UCSD-AML1 (cell line): ENCODE measurements around the gene SLC2A5.
"Not testable (repeated sequence)": the region's sequence is repeated elsewhere in the genome, so short reads cannot be mapped to it uniquely, and the experiment has no call there.

ENCODE experiments used
- DNase-seq: peaks from one replicate; lab custom pipeline; 2025; ENCODE audit not compliant: unreplicated experiment; lab: John Stamatoyannopoulos, UW

Gene SLC2A5

DNA sequence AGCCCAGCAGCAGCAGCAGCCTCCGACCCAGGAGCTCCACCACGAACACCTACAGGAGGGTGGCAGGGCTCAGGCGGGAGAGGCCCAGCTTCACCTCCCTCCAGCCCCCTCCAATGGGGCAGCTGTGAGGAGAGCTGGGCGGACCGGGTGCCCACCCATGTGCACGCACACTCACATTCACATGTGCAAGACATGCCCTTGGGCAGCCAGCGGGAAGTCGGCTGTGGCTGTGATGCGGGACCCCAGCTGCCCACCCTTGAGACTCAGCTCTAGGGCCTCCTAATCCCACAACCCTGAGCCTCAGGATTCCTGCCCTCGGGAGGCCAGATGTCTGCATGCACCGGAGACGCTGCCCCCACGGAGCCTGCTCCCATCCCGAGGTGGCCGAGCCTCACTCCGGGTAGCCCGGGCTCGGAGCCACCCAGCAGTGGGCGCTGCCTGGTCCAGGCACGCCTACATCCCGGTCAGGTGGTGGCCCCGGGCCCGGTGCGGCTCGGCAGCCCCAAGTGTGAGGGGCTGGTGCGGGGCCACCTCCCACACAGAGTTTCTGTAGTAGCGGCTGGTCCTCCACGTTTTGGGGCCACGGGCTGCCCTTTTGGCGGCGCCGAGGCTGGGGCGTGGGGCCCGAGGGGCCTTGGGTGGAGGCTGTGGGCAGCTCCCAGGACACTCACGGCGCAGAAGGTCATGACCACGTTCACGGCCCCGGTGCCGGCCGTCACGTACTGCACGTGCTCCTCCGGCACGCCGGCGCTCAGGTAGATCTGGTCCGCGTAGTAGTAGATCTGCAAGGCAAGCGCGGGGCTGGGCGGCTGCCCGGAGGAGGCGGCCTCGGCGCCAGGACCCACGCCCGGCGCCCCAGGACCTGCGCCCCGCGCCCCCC, 30.3 kb downstream of the SLC2A5 start:
- no peak for DNase-seq

DNA sequence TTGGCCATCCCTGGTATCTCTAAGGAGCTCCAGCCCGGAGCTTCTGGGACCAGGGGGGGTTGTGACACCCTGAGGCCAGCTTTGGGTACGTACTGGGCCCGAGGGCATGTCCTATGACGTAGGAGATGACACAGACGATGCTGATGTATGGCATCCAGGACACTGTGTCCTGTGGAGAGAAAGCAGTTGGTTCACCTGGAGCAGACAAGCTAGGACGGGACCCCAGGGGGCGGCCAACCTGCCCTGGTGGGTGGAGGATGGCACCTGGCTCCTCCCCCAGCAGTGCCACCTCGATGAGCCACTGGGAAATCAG, 31.1 kb downstream of the SLC2A5 start:
- no peak for DNase-seq

DNA sequence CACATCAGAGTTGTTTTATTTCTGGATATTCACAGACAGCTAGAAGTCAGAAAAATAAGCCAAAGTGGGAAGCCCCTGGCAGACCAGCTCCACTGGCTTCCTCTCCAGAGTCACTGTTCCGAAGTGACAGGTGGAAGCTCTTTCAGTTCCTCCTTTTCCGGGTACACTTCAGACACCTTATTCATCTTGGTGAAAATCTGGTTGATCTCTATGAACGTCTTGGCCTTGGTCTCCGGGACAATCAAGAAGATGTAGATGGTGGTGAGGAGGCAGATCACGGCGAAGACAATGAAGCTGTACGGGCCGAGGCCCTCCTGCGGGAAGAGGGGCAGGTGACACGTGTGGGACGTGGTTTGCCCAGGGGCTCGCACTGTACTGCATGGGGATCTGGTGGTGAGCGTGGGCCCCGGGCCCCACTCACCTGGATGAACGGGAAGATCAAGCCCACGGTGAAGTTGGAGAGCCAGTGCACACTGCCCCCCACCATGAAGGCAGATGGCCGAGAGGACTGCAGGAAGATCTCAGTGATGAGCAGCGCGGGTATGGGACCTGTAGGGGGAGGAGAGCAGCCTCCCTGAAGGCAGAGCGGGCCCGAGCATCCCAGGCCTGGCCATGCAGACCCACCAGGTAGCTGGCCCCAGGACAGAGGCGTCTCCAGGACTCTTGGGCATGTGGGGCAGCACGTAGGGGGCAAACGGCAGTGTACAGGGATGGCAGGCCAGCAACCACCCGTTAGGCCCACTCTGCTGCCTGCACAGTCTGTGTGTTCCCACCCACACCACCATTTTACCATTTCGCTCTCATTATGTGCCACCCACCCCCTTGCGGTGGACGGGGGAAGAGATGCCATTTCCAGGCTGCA, 31.7 kb downstream of the SLC2A5 start:
- DNase-seq, result no peak

DNA sequence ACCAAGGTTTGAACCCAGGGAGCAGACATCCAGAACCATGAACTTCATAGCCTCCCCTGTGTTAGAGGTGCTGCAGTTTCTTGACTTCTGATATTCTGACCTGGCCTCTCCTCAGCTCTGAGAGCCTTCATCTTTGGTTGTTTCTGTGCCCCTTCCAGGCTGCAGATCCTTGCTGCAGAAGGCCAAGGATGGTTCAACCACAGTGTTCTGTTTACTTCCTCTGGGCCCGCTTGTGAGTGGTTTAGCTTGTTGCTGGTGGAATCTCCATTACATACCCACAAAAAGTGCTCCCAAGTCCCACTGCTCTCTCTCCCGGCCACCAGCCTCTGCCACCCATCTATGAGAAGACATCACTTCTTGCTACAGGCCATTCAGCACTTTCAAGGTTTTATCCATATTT, 34.2 kb downstream of the SLC2A5 start:
- no peak for DNase-seq

DNA sequence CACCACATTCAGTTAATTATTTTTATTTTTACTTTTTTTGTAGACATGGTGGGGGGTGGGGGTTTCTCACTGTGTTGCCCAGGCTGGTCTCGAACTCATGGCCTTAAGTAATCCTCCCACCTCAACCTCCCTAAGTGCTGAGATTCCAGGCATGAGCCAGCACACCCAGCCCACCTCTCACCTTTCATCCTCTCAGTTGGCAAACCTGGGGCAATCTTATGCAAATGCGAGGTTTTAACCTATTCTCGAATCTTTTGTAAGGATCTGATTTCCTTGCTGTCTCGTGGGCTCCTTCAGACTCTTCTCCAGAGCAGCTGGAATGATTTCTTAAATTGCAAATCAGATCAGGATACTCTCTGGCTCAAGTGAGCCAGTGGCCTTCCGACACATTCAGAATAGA, 36.1 kb downstream of the SLC2A5 start:
- no peak for DNase-seq

DNA sequence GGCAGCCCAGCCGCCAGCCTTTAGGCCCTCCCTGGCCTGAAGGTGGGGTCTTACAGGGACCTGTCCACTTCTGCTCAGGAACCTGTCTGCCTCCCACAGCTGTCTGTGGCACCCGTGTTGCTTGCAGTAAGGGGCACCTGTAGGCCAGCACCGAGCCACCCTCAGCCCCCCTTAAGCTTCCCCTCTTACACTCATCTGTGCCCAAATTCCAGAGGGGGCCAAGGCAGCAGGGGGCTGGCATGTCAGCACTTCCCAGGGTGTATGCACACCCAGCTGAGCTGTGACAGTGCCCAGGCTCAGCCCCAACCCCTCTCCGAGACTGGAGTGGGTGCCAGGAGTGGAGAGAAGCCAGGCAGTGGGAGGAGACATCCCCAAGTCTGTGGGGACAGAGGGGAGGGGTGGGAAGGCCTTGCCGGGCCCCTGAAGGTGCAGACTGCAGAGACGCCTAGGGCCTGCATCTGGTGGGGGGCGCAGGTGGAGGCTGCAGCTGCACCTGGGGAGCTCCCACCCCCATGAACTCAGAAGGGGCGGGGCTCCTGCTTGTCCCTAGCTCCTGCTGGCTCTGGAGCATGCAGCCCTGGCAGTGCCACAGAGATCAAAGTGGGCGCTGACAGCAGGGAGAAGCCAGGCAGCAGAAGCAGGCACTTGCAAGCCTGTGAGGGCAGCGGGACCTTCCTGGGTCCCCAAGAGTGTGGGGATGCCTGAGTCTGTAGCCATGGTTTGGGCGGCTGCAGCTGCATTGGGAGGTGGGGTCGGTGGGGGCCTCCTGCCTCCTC, 37.8 kb downstream of the SLC2A5 start:
- no peak for DNase-seq

DNA sequence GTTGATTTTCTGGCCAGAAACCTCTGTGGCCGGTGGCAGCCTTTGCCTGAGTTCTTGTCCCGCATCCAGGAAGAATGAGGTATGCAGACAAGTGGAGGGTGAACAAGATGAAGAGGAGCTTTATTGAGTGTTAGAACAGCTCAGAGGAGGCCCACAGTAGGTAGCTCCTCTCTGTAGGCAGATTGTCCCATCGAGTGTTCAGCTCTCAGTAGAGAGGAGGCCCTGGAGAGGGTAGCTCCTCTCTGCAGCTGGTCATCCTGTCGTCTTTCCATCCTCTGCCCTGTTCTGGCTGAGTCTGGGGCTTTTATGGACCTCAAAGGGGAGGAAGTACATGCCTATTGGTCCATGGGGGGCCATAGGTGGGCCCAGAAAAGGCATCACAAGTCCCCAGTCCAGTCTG, 38.4 kb downstream of the SLC2A5 start:
- not testable (repeated sequence) for DNase-seq

DNA sequence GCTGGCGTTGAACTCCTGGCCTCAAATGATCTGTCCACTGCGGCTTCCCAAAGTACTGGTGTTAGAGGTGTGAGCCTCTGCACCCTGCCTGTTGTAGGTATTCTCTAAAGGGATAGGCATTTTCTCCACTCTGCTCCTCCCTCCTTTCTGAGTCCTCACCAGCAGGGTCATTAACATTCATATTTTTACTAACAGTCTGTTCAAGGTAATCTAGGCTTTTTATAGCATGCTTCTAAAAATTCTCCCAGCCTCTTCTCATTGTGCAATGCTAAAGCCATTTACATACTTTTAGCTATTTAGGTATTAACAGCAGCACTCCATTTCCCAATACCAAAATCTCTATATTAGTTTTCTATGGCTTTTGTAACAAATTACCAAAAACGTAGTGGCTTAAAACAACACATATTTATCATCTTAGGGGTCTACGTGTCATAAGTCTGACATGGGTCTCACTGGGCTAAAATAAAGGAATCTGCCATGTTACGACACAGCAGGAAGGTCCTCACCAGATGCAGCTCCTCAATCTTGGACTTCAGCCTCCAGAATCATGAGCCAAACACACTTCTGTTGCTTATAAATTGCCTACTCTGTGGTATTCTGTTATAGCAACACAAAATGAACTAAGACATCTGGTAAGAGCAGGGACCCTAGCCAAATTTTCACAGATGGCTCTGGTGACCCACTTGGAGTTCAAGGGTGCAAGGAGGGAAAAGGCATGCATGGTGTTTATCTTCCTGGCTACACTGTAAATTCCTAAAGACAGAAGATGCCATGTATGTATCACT, 40.3 kb downstream of the SLC2A5 start:
- DNase-seq, result no peak

DNA sequence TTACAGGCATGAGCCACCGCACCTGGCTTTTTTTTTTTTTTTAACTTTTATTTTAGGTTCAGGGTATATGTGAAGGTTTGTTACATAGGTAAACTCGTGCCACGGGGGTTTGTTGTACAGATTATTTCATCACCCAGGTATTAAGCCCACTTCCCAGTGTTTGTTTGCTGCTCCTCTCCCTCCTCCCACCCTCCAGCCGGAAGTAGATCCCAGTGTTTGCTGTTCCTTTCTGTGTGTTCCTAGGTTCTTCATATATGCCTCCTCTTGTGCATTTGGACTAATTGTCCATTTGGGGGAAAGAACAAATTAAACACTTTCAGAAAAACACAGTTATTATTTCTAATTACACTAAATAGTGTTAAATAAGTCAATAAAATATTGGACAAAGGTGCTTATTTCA, 42.1 kb downstream of the SLC2A5 start:
- DNase-seq, result no peak

DNA sequence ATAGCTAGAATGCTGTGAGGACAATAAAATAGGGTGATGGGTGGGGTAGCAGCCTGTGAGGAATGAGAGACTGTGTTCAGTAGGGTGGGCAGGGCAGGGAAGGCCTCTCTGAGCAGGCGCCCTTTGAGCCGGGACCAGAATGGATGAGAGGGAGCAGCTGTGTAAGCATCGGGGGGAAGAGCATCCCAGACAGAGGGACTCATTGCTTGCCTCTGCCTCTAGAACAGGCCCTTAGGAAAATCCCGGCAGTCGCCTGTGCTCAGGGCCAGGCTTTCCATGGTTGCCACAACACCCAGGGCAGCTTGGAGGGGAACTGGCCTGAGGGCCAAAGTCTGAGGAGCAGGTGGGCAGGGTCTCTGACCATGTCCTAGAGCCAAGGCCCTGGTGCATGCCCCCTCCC, 44.0 kb downstream of the SLC2A5 start:
- no peak for DNase-seq

DNA sequence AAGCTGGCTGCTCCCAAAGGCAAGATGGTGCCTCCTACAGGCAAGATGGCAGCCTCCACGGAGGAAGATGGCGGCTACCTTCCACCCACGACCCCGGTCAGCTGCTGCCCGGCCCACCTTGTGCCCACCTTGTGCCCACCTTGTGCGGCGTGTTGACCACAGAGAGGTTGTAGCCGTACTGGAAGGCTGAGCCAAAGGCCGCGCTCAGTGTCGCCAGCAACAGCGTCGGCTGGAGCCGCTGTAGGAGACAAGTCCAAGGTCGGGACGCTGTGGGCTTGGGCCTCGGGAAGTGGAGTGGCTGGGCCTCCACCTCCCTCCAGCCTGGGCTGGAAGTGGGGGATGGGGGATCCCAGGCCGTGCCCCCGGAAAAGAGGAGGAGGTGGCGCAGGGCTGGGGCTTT, 44.6 kb downstream of the SLC2A5 start:
- no peak for DNase-seq

DNA sequence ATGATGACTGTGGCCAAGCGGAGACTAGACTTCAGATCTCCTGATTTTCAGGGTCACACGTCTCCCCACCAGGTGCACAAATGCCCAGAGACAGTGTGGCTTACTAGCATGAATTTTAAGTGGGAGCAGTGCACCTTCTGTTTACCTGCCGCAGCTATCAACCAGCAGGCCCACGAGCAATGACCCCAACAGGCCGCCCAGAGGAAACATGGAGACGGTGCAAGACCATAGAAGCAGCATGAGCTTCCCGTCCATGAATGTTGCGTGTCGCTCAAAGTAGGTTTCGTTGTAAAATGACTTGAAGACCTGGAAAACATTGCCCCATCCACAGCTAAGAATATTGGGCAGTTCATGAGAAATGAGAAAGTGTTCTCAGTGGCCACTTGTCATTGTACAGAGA, 46.7 kb downstream of the SLC2A5 start:
- DNase-seq, result no peak

DNA sequence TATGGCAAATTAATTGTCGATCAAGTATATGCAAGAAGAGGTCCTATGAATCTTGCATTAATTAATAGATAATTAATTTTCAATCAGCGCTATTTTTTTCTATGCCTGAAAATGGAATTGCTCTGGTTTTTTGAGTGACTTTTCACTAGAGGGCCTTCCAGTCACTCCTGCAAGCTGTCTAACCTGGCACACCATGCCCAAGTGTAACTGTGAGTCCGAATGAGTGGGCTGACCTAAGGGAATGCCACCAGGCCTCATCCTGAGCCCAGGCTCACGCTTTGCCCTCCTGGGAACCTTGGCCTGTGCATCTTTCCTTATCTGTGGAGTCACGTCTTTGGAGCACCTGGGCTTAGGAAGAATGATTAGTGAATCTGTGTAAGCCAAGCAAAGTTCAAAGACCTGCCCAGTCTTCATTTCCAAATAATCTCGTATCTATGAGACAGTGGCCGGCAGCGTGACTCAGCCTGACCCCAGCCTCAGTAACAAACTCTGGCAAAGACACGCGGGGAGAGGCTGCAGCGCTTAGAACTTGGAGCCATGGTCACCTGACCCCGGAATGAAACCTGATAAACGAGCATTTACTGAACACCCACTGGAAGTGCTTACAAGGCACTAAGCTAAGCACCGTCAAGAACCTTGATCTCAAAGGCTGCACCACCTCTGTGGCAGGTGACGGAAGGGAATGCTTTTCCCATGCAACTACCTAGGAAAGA, 47.3 kb downstream of the SLC2A5 start:
- DNase-seq, result not testable (repeated sequence)

DNA sequence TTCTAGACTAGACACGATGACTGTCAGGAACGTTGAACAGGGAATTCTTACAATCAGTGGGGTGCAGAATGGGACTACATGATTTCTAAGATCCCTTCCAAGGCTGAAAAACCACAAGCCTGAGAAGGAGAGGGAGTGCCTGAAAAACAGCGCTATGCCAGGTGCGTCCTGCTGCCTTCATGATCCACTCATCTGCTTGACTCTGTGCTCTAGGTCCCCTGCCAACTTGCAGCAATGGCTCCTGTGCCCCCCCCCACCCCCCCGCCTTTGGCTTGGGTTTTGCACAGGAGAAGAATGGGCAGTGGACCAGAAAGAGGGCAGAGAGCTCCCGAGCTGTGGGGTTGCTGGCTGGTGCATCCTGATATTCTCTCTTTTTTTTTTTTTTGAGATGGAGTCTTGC, 49.1 kb downstream of the SLC2A5 start:
- DNase-seq, result no peak

DNA sequence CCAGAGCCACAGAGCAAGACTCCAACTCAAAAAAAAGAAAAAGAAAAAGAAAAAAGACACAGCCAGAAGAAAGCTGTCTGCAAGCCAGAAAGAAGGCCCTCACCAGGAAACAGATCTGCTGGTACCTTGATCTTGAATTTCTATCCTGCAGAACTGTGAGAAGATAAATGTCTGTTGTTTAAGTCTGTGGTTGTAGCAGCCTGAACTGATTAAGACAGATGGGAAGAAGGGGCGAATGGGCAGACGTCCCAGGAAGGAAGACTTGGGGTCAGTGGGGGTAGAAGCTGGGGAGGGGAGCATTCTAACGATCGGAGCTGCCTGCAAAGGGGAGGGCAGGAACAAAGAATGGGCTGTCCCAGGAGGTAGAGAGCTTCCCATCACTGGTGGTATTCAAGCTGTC, 49.5 kb downstream of the SLC2A5 start:
- no peak for DNase-seq

DNA sequence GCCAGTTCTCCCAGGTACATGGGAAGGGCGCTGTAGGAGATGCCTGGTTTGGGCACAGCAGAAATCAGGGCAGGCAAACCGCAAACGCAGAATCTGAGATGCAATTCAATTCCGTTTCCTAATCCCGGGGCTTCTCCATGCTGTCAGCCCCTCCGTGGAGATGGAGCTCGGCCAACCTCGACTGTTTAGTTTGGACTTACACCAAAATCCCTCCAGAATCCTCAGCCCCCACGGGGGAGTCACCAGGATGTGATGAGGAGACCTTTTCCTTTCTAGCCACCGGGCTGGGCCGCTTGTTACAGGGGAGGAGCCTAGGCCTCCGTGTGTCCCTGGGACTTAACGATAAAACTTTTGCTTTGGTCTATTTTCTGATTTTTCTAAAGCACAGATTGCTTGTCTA, 51.1 kb downstream of the SLC2A5 start:
- no peak for DNase-seq

DNA sequence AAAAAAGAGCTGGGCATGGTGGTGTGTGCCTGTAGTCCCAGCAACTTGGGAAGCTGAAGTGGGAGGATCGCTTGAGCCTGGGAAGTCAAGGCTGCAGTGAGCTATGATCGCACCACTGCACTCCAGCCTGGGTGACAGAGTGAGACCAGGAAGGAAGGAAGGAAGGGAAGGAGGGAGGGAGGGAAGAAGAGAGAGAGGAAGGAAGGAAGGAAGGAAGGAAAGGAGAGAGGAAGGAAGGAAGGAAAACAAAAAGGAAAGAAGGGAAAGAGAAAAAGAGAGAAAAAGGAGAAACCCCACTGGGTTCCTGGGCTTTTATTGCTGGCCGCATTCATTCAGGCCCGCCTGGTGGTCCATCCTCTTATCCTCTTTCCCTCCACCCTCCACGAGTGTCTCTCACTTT, 53.0 kb downstream of the SLC2A5 start:
- no peak for DNase-seq

DNA sequence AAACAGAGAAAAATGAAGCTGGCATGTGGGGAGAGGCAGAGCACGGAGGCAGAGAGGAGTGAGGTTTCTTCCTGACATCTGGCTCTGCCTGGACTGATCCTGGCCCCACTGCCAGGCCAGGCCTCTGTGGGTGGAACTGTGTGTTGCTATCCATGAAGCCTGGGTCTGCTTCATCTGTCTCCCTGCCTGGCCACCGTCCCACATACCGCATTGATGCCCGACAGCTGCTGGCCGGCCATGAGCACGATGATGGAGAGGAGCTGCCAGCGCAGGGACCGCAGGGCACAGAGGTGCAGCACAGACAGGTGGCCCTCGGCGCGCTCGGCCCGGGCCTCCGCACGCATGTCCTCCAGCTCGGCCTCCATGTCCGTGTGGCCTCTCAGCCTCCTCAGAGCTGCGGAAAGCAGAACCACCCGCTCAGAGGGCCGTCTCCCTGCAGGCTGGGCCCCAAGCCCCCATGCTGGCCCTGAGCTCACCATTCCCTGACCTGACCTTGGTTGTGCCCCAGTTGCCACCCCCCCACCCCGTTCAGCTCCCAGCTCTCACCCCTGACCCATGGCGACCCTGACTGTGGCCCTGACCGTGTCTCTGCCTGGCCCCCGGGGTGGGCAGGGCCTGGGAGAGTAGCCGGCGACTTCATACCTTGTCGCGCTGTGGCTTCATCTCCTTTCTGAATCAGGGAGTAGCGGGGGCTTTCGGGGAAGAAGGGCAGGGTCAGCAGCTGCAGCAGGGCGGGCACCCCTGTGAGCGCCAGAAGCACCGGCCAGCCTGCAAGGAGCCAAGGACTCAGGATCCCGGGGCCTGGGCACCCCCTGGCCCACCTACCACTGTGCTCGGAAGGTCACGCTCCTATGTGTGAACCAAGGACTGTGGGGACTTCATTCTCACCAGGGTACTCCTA, 54.7 kb downstream of the SLC2A5 start:
- DNase-seq, result no peak

DNA sequence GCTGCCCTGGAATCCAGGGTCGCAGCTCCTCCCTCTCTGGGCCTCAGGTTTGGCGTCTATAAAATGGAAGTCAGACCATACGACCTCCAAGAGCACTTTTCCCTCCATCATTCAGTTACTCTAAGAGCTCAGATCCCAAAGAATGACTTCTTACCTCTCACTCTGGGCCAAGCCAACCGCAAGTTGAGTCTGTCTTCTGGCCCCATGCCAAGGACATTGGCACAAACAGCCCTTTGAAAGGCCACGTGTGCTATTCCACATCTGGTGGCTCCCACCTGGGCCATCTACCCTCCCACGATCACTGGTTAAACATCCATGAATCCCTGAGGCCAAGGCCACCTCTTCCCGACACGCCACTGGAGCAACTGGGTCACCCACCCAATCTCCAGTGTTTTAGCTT, 55.6 kb downstream of the SLC2A5 start:
- no peak for DNase-seq
